CD14-positive monocyte (primary cell): ENCODE data around the gene APOC3. TPM values are rescaled to one million over a fixed set of nuclear protein-coding genes. Genes with fewer than 3 reads are reported as not detected.

Source experiments
- DNase-seq, 3 donors: peaks; one replicate each; pipeline ENCODE4 v3.0.0-alpha.2; 2011 to 2022
- H2AFZ ChIP-seq: 2 replicates; pipeline ENCODE4 v1.6.0; 2012; ENCODE audit warnings: mild to moderate bottlenecking, low read depth, low read length, inconsistent platforms; ENCODE audit not compliant: insufficient read depth, poor library complexity, severe bottlenecking
- H3K27ac ChIP-seq, 2 donors: 1 replicate in 1 of 2; 2 replicates in 1 of 2; pipeline ENCODE4 v1.5.1; 2012 to 2013; ENCODE audit warnings: low read length in 2 of 2, control low read depth in 1 of 2, inconsistent platforms in 1 of 2, low read depth in 1 of 2, mild to moderate bottlenecking in 1 of 2
- H3K27me3 ChIP-seq, 2 donors: one replicate each; pipeline versions ENCODE4 v1.6.0 to v1.6.1; 2011 to 2013; ENCODE audit warnings: low read length in 2 of 2; ENCODE audit not compliant: control insufficient read depth in 2 of 2, insufficient read depth in 2 of 2
- H3K36me3 ChIP-seq, 2 donors: replicated peaks in 1 of 2; 1 replicate in 1 of 2; 2 replicates in 1 of 2; pipeline versions ENCODE4 v1.5.1 to v1.6.1; 2012 to 2013; ENCODE audit warnings: low read length in 2 of 2, control low read depth in 1 of 2, inconsistent platforms in 1 of 2, mild to moderate bottlenecking in 1 of 2; ENCODE audit not compliant: insufficient read depth in 2 of 2, control insufficient read depth in 1 of 2
- H3K4me1 ChIP-seq, 2 donors: 1 replicate in 1 of 2; 2 replicates in 1 of 2; pipeline versions ENCODE4 v1.5.1 to v1.6.1; 2012 to 2013; ENCODE audit warnings: low read length in 2 of 2, control low read depth in 1 of 2, inconsistent platforms in 1 of 2, mild to moderate bottlenecking in 1 of 2, moderate library complexity in 1 of 2; ENCODE audit not compliant: insufficient read depth in 2 of 2, control insufficient read depth in 1 of 2
- H3K4me2 ChIP-seq: replicated peaks from 2 replicates; pipeline ENCODE3; 2012; ENCODE audit warnings: low read length, moderate library complexity, mild to moderate bottlenecking; ENCODE audit not compliant: poor library complexity, severe bottlenecking; ENCODE audit errors: extremely low read depth
- H3K4me3 ChIP-seq, 3 experiments: fragments of 200-600 bp in 1 of 3; sonication (generic) in 1 of 3; replicated peaks in 1 of 3; 1 replicate in 2 of 3; 2 replicates in 1 of 3; pipeline ENCODE4 v1.5.1; 2011 to 2013; ENCODE audit warnings: low read length in 3 of 3, mild to moderate bottlenecking in 3 of 3, control low read depth in 2 of 3, low read depth in 2 of 3, inconsistent platforms in 1 of 3, moderate library complexity in 1 of 3
- H3K79me2 ChIP-seq: 2 replicates; pipeline ENCODE4 v1.6.0; 2012; ENCODE audit warnings: mild to moderate bottlenecking, control low read depth, inconsistent platforms, low read length, moderate library complexity; ENCODE audit not compliant: insufficient read depth
- H3K9ac ChIP-seq: 2 replicates; pipeline ENCODE4 v1.6.0; 2017; ENCODE audit warnings: low read length, mild to moderate bottlenecking; ENCODE audit not compliant: insufficient read depth, poor library complexity, severe bottlenecking
- H3K9me3 ChIP-seq, 2 donors: replicated peaks in 1 of 2; 1 replicate in 1 of 2; 2 replicates in 1 of 2; pipeline versions ENCODE4 v1.5.1 to v1.6.1; 2012 to 2013; ENCODE audit warnings: low read length in 2 of 2, control low read depth in 1 of 2; ENCODE audit not compliant: control insufficient read depth in 1 of 2, insufficient read depth in 1 of 2
- H4K20me1 ChIP-seq: 2 replicates; pipeline ENCODE4 v1.6.0; 2012; ENCODE audit warnings: mild to moderate bottlenecking, low read length, control low read depth, moderate library complexity; ENCODE audit not compliant: insufficient read depth
- H3K27ac Mint-ChIP-seq, 7 donors: one replicate each; pipeline ENCODE4 v1.8.0; 2020; ENCODE audit warnings: mild to moderate bottlenecking in 7 of 7, mixed read lengths in 7 of 7, moderate library complexity in 6 of 7, inconsistent platforms in 2 of 7
- H3K27me3 Mint-ChIP-seq, 3 donors: one replicate each; pipeline ENCODE4 v1.8.0; 2021 to 2022; ENCODE audit warnings: low read depth in 3 of 3, mild to moderate bottlenecking in 3 of 3, mixed read lengths in 3 of 3, moderate library complexity in 3 of 3, inconsistent platforms in 1 of 3
- H3K36me3 Mint-ChIP-seq, 2 donors: one replicate each; pipeline ENCODE4 v1.8.0; 2020; ENCODE audit warnings: mixed read lengths in 2 of 2, inconsistent platforms in 1 of 2, mild to moderate bottlenecking in 1 of 2
- H3K4me1 Mint-ChIP-seq: one replicate; pipeline ENCODE4 v1.8.0; 2020; ENCODE audit warnings: mild to moderate bottlenecking, mixed read lengths
- H3K4me3 Mint-ChIP-seq, 2 donors: one replicate each; pipeline ENCODE4 v1.8.0; 2020; ENCODE audit warnings: mild to moderate bottlenecking in 2 of 2, mixed read lengths in 2 of 2, moderate library complexity in 1 of 2
- H3K9me3 Mint-ChIP-seq, 7 donors: one replicate each; pipeline ENCODE4 v1.8.0; 2020 to 2022; ENCODE audit warnings: mixed read lengths in 7 of 7, mild to moderate bottlenecking in 6 of 7, moderate library complexity in 6 of 7, inconsistent platforms in 2 of 7
- WGBS: methylation state at CpG from one replicate; pipeline ENCODE4 v1.1.5; 2013; ENCODE audit warnings: missing lambda C conversion rate; ENCODE audit not compliant: insufficient coverage; 5-methylcytosine and 5-hydroxymethylcytosine counted together
- intact Hi-C, 2 donors: fragments of 100-400 bp; cut with micrococcal nuclease; formaldehyde crosslinking; loops; one replicate each; pipeline versions ENCODE4 v1.15.0 to v1.15.1; 2023
- polyA plus RNA-seq, 3 donors: library from polyadenylated mRNA; depleted of rRNA in 1 of 3; unstranded in 2 of 3; stranded (reverse) in 1 of 3; fragments of 300-500 nt in 2 of 3; fragments of >200 nt in 1 of 3; fragmentation: Illumina TruSeq in 2 of 3; gene quantifications; 1 replicate in 2 of 3; 2 replicates in 1 of 3; pipeline ENCODE4 v1.2.3, GENCODE V29; 2012 to 2021
- TF ChIP-seq, protein P1 (sequence below): fragments of 200-600 bp; IDR thresholded peaks from one replicate; pipeline ENCODE4 v1.8.0; 2022; ENCODE audit warnings: antibody characterized with exemption, mild to moderate bottlenecking

APOC3 gene
- polyA plus RNA-seq, 3 donors: not detected

- 100% methylated on average over 1 of the region's 3 CpGs for WGBS
- H4K20me1 ChIP-seq: peaks cover 27% of the 10 kb centered on the region
- peak overlapping the region in 1 of 7 donors; percentile 43 for H3K27ac Mint-ChIP-seq
Measured at GRCh38 chr11:116868066-116868465, 38.4 kb downstream of the APOC3 start.

GRCh38 chr11:116869610-116870009 lies 39.9 kb downstream of the APOC3 start:
- no peaks in the 10 kb centered on the region for H3K9me3 ChIP-seq
- H3K9me3 Mint-ChIP-seq: no peaks in the 10 kb centered on the region
- peak overlapping the region in 2 of 7 donors; percentile 42 to 61 for H3K27ac Mint-ChIP-seq
- no peak overlapping the region for H3K4me3 ChIP-seq
- no peak overlapping the region for H3K4me2 ChIP-seq
- peaks cover 98 to 100% of the 10 kb centered on the region in 2 donors for H3K36me3 ChIP-seq
- peak overlapping the region in 1 of 2 donors; percentile 18 for H3K27ac ChIP-seq
- TF ChIP-seq, protein P1, sequence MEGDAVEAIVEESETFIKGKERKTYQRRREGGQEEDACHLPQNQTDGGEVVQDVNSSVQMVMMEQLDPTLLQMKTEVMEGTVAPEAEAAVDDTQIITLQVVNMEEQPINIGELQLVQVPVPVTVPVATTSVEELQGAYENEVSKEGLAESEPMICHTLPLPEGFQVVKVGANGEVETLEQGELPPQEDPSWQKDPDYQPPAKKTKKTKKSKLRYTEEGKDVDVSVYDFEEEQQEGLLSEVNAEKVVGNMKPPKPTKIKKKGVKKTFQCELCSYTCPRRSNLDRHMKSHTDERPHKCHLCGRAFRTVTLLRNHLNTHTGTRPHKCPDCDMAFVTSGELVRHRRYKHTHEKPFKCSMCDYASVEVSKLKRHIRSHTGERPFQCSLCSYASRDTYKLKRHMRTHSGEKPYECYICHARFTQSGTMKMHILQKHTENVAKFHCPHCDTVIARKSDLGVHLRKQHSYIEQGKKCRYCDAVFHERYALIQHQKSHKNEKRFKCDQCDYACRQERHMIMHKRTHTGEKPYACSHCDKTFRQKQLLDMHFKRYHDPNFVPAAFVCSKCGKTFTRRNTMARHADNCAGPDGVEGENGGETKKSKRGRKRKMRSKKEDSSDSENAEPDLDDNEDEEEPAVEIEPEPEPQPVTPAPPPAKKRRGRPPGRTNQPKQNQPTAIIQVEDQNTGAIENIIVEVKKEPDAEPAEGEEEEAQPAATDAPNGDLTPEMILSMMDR: no peak
- H3K27me3 ChIP-seq: no peaks in the 10 kb centered on the region
- H3K27me3 Mint-ChIP-seq: no peaks in the 10 kb centered on the region
- H3K9ac ChIP-seq: no peak overlapping the region
- no peaks in the 10 kb centered on the region for H3K4me1 ChIP-seq
- no peak for DNase-seq
- H4K20me1 ChIP-seq: peaks cover 27% of the 10 kb centered on the region
- no peak overlapping the region for H2AFZ ChIP-seq
- 100% methylated on average over 3 of the region's 4 CpGs for WGBS
- H3K79me2 ChIP-seq: no peaks in the 10 kb centered on the region
- H3K36me3 Mint-ChIP-seq: peaks cover 92 to 98% of the 10 kb centered on the region in 2 donors
- peaks cover 8% of the 10 kb centered on the region for H3K4me1 Mint-ChIP-seq
- H3K4me3 Mint-ChIP-seq: no peak overlapping the region
- intact Hi-C loops: loop anchor here in 1 of 2 donors (10.0 kb wide), 1 partner anchor 355 kb away; no protein-coding TSS in a partner anchor

More at GRCh38 chr11:116868066-116868465, 38.4 kb downstream of the APOC3 start:
- Histone ChIP-seq H3K36me3 (peaks cover 98 to 100% of the 10 kb centered on the region in 2 donors), H2AFZ (no peak overlapping the region), H3K9me3 (no peaks in the 10 kb centered on the region), H3K79me2 (no peaks in the 10 kb centered on the region), H3K4me1 (no peaks in the 10 kb centered on the region), H3K27me3 (no peaks in the 10 kb centered on the region), H3K27ac (no peak overlapping the region), H3K4me2 (no peak overlapping the region), H3K4me3 (no peak overlapping the region), H3K9ac (no peak overlapping the region)
- Mint-ChIP-seq H3K4me1 (peaks cover 8% of the 10 kb centered on the region), H3K36me3 (peaks cover 93 to 98% of the 10 kb centered on the region in 2 donors), H3K9me3 (no peaks in the 10 kb centered on the region), H3K4me3 (no peak overlapping the region), H3K27me3 (no peaks in the 10 kb centered on the region)
- intact Hi-C loops: no loop called here
- TF ChIP-seq, protein P1: no peak
- DNase-seq: no peak
